ENCODE results near the gene STXBP6.

The STXBP6 gene

GRCh38 chr14:25041898-25042297 lies 8.0 kb downstream of the STXBP6 start (continued):
- TF ChIP-seq BCL11B (tag by site-specific recombination; IDR thresholded peaks at IDR 0.05; ENCODE audit: low read depth) (no peak), TRIM28 (IDR thresholded peaks at IDR 0.05; ENCODE audit: borderline replicate concordance, low read length) (0 out of 2 replicates have a peak, but pooled peaks have one; percentile 59), OSR2 (tag by site-specific recombination; IDR thresholded peaks at IDR 0.05) (peak; percentile 77), HOXD13 (CRISPR knock-in tag; IDR thresholded peaks at IDR 0.05; ENCODE audit: borderline replicate concordance) (no peak), ZNF366 (tag by site-specific recombination; conservative IDR thresholded peaks at IDR 0.05) (peak; percentile 82), GLIS2 (tag by site-specific recombination; IDR thresholded peaks at IDR 0.05) (no peak), OVOL3 (tag by site-specific recombination; IDR thresholded peaks at IDR 0.05) (peak; percentile 47; the same call in 1 of the 2 replicates), SETDB1 (IDR thresholded peaks at IDR 0.05; ENCODE audit: insufficient read length, low read length) (no peak), FEZF1 (tag by site-specific recombination; IDR thresholded peaks at IDR 0.05) (peak; percentile 77), ZNF658 (tag by site-specific recombination; IDR thresholded peaks at IDR 0.05) (no peak)

GRCh38 chr14:25041484-25041883 lies 8.5 kb downstream of the STXBP6 start:
- TF ChIP-seq SALL2 (tag by site-specific recombination; IDR thresholded peaks at IDR 0.05; ENCODE audit: borderline replicate concordance) (no peak), ZEB2 (tag by site-specific recombination; IDR thresholded peaks at IDR 0.05) (no peak), ZNF324 (tag by site-specific recombination; IDR thresholded peaks at IDR 0.05) (no peak), ZNF19 (tag by site-specific recombination; IDR thresholded peaks at IDR 0.05; ENCODE audit: low read depth) (no peak), OSR2 (tag by site-specific recombination; IDR thresholded peaks at IDR 0.05) (no peak), WT1 (tag by site-specific recombination; IDR thresholded peaks at IDR 0.05) (no peak), ZNF157 (tag by site-specific recombination; IDR thresholded peaks at IDR 0.05) (no peak), ZSCAN30 (tag by site-specific recombination; IDR thresholded peaks at IDR 0.05) (no peak), ZBTB7A (tag by site-specific recombination; IDR thresholded peaks at IDR 0.05; ENCODE audit: low read depth) (no peak), PRDM2 (tag by site-specific recombination; IDR thresholded peaks at IDR 0.05; ENCODE audit: borderline replicate concordance) (no peak), ZNF560 (tag by site-specific recombination; IDR thresholded peaks at IDR 0.05; ENCODE audit: borderline replicate concordance) (no peak), PRDM1 (tag by site-specific recombination; IDR thresholded peaks at IDR 0.05) (no peak), ZNF10 (tag by site-specific recombination; IDR thresholded peaks at IDR 0.05) (no peak), HIC1 (tag by site-specific recombination; IDR thresholded peaks at IDR 0.05) (no peak), ZNF133 (tag by site-specific recombination; IDR thresholded peaks at IDR 0.05) (no peak)
- TF ChIP-seq, protein P1, sequence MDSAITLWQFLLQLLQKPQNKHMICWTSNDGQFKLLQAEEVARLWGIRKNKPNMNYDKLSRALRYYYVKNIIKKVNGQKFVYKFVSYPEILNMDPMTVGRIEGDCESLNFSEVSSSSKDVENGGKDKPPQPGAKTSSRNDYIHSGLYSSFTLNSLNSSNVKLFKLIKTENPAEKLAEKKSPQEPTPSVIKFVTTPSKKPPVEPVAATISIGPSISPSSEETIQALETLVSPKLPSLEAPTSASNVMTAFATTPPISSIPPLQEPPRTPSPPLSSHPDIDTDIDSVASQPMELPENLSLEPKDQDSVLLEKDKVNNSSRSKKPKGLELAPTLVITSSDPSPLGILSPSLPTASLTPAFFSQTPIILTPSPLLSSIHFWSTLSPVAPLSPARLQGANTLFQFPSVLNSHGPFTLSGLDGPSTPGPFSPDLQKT (IDR thresholded peaks at IDR 0.05; ENCODE audit: borderline replicate concordance, low read depth, low read length) = no peak
- Histone ChIP-seq H3K36me3 (ENCODE audit: control insufficient read depth in 2 of 2, insufficient read depth in 1 of 2, low read length in 2 of 2) (no peaks in the 10 kb centered on the region; a peak in 1 of 3 replicates), H3K4me3 (ENCODE audit: low read depth, low read length) (no peak overlapping the region), H3K27ac (ENCODE audit: extremely low read depth, low read depth, low read length) (peak overlapping the region; percentile 64), H3K9me3 (ENCODE audit: control insufficient read depth, insufficient read depth, low read depth, low read length) (no peaks in the 10 kb centered on the region), H3K4me1 (ENCODE audit: control insufficient read depth, insufficient read depth, low read length) (peaks cover 17% of the 10 kb centered on the region)
- ChIA-PET CTCF (interaction anchor here (0.7 to 2.7 kb wide), 13 partner anchors 9 to 236 kb away, joined by 3 to 43 read pairs (median 3); no protein-coding TSS in a partner anchor), POLR2A (interaction anchor here (1.4 kb wide), 1 partner anchor 235 kb away, joined by 5 read pairs; no protein-coding TSS in a partner anchor)

Data from HEK293 (cell line).